Vagina (tissue), 2 donors: ENCODE measurements around the gene TOGARAM2. TPM values are rescaled to one million over a fixed set of nuclear protein-coding genes. Genes with fewer than 3 reads are reported as not detected.

Experiments used
- DNase-seq, 2 donors: peaks; one replicate each; pipeline ENCODE4 v3.0.0-alpha.2; 2017; ENCODE audit errors: extremely low spot score in 2 of 2
- H3K27ac ChIP-seq: fragments of 200-600 bp; sonication (generic); one replicate; pipeline ENCODE4 v1.5.1; 2019
- H3K27me3 ChIP-seq: fragments of 200-600 bp; sonication (generic); one replicate; pipeline ENCODE4 v1.5.1; 2019
- H3K36me3 ChIP-seq, 2 donors: fragments of 200-600 bp; sonication (generic); one replicate each; pipeline ENCODE4 v1.5.1; 2017 to 2019
- H3K4me1 ChIP-seq: fragments of 200-600 bp; sonication (generic); one replicate; pipeline ENCODE4 v1.5.1; 2019
- H3K4me3 ChIP-seq, 2 donors: fragments of 200-600 bp; sonication (generic); 1 replicate in 1 of 2; 2 replicates in 1 of 2; pipeline ENCODE4 v1.5.1; 2016 to 2019
- H3K9me3 ChIP-seq: fragments of 200-600 bp; sonication (generic); one replicate; pipeline ENCODE4 v1.5.1; 2019
- POLR2A ChIP-seq, 2 donors: fragments of 450-650 bp; IDR thresholded peaks; one replicate each; pipeline ENCODE4 v1.6.1; 2017; ENCODE audit warnings: antibody characterized with exemption in 2 of 2, mild to moderate bottlenecking in 2 of 2, moderate library complexity in 2 of 2
- POLR2AphosphoS5 ChIP-seq, 2 donors: sonication (generic); formaldehyde crosslinking; IDR thresholded peaks; one replicate each; pipeline ENCODE4 v1.9.0; 2017; ENCODE audit warnings: antibody characterized with exemption in 2 of 2, mild to moderate bottlenecking in 2 of 2, low read depth in 1 of 2; ENCODE audit not compliant: insufficient read depth in 1 of 2
- intact Hi-C: fragments of 100-400 bp; cut with DNase I; formaldehyde crosslinking; loops from one replicate; pipeline ENCODE4 v1.15.1; 2023
- total RNA-seq: library from RNA; depleted of rRNA; stranded (reverse); fragments of >200 nt; gene quantifications from one replicate; pipeline ENCODE4 v1.2.3, GENCODE V29; 2016
- TF ChIP-seq, protein P1 (sequence below), 3 experiments: fragments of 450-650 bp in 2 of 3; fragments of 200-600 bp in 1 of 3; sonication (generic) in 1 of 3; IDR thresholded peaks; one replicate each; pipeline ENCODE4 v1.5.1; 2017 to 2019; ENCODE audit warnings: antibody characterized with exemption in 3 of 3, mild to moderate bottlenecking in 2 of 3, moderate library complexity in 2 of 3

Gene TOGARAM2
- total RNA-seq, 1 donor from 2014 or later: under 0.01 TPM

DNA sequence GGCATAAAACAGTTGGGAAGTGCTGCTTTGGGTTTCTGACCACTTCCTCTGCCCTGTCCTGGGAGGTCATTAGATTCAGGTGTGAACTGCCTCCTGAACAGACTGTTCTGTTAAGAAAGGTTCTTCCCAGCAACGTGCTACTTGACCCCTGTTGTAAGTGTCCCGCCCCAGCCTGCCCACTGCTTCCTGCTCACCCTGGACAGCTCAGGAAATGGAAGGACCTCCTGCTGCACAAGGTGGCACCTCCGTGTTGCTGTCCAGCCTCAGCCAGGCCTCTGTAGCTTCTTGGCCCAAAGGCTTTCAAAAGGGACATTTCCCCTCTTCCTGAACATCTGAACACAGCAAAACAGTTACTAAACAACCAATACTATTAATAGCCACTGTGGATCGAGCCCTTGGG is 5.3 kb downstream of the TOGARAM2 start:
- H3K4me1 ChIP-seq: peaks cover 7% of the 10 kb centered on the region
- no peak overlapping the region for H3K4me3 ChIP-seq
- intact Hi-C loops: no loop called here
- H3K27ac ChIP-seq: no peak overlapping the region
- no peaks in the 10 kb centered on the region for H3K27me3 ChIP-seq
- TF ChIP-seq, protein P1, sequence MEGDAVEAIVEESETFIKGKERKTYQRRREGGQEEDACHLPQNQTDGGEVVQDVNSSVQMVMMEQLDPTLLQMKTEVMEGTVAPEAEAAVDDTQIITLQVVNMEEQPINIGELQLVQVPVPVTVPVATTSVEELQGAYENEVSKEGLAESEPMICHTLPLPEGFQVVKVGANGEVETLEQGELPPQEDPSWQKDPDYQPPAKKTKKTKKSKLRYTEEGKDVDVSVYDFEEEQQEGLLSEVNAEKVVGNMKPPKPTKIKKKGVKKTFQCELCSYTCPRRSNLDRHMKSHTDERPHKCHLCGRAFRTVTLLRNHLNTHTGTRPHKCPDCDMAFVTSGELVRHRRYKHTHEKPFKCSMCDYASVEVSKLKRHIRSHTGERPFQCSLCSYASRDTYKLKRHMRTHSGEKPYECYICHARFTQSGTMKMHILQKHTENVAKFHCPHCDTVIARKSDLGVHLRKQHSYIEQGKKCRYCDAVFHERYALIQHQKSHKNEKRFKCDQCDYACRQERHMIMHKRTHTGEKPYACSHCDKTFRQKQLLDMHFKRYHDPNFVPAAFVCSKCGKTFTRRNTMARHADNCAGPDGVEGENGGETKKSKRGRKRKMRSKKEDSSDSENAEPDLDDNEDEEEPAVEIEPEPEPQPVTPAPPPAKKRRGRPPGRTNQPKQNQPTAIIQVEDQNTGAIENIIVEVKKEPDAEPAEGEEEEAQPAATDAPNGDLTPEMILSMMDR (IDR thresholded peaks at IDR 0.05): no peak
- no peak for TF ChIP-seq POLR2A (IDR thresholded peaks at IDR 0.05)
- TF ChIP-seq POLR2AphosphoS5 (IDR thresholded peaks at IDR 0.05; ENCODE audit: insufficient read depth in 1 of 2, low read depth in 1 of 2): no peak
- DNase-seq: no peak
- H3K36me3 ChIP-seq: no peaks in the 10 kb centered on the region
- no peaks in the 10 kb centered on the region for H3K9me3 ChIP-seq

DNA sequence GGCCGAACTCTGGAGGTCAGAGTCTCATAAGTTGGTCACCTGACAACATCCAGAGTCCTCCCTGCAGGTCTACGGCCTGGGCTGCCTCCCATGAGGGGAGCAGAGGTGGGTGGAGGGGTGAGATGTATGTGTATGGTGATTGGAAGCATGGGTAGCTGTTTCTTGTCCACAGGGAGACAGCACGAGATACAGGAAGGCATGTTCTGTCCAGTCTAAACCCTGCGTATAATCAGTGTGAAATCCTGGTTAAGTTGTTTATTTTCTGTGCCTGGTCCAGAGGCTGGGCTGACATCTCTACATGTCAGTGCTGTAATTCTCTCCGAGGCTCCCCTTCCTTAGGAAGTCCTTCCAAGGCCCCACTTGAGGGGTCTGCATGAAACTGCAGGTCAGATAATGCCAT is 8.9 kb downstream of the TOGARAM2 start:
- no peaks in the 10 kb centered on the region for H3K27me3 ChIP-seq
- H3K4me3 ChIP-seq: no peak overlapping the region
- intact Hi-C loops: no loop called here
- H3K36me3 ChIP-seq: no peaks in the 10 kb centered on the region
- no peak for DNase-seq
- no peaks in the 10 kb centered on the region for H3K9me3 ChIP-seq
- TF ChIP-seq POLR2AphosphoS5 (IDR thresholded peaks at IDR 0.05; ENCODE audit: insufficient read depth in 1 of 2, low read depth in 1 of 2) (no peak), POLR2A (IDR thresholded peaks at IDR 0.05) (no peak)
- TF ChIP-seq, protein P1 (IDR thresholded peaks at IDR 0.05): no peak
- H3K27ac ChIP-seq: no peak overlapping the region
- peaks cover 18% of the 10 kb centered on the region for H3K4me1 ChIP-seq

DNA sequence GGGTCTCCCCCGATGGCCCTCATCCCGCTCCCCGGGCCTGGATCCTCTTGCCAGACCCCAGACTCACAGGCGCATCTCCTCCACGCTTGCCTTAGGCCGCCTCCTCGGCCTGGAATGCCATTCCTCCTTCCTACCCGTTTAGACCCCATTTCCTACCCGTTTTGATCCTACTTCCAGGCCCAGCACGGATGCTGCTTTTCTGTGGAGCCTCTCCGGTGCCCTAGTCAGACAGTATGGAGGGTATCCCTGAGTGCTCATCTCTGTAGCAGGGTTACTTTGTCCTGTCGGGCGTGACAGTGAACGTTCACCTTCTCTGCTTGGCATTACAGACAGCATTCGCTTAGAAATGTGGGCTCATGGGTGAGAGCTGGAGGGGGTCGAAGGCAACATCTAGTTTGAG is 9.3 kb downstream of the TOGARAM2 start:
- Histone ChIP-seq H3K4me1 (peaks cover 18% of the 10 kb centered on the region), H3K27me3 (no peaks in the 10 kb centered on the region), H3K36me3 (no peaks in the 10 kb centered on the region)

DNA sequence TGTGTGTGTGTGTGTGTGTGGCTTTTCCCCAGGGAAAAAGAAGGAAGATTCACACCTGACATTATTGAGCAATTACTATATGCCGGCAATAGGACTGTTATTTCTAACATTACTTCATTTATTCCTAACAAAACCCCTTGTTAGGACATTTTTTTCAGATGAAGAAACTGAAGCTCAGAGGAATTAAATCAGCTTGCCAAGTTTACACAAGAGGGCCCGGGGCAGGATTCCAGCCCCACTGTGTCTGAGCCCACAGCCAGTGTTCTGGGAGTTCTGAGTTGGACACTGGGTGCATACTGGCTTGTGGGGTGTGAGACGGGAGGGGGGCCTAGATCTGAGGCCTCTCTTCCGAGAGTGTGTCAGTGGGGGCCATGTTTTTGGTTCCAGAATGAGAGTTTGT is 9.9 kb downstream of the TOGARAM2 start:
- Histone ChIP-seq H3K27me3 (no peaks in the 10 kb centered on the region), H3K27ac (no peak overlapping the region), H3K9me3 (no peaks in the 10 kb centered on the region), H3K4me1 (peaks cover 18% of the 10 kb centered on the region), H3K36me3 (no peaks in the 10 kb centered on the region), H3K4me3 (no peak overlapping the region)
- intact Hi-C loops: no loop called here
- no peak for DNase-seq
- TF ChIP-seq POLR2AphosphoS5 (IDR thresholded peaks at IDR 0.05; ENCODE audit: insufficient read depth in 1 of 2, low read depth in 1 of 2): no peak
- TF ChIP-seq, protein P1 (IDR thresholded peaks at IDR 0.05): no peak
- TF ChIP-seq POLR2A (IDR thresholded peaks at IDR 0.05): no peak

More for the DNA sequence above, 9.3 kb downstream of the TOGARAM2 start:
- intact Hi-C loops: no loop called here
- H3K9me3 ChIP-seq: no peaks in the 10 kb centered on the region
- TF ChIP-seq POLR2AphosphoS5 (IDR thresholded peaks at IDR 0.05; ENCODE audit: insufficient read depth in 1 of 2, low read depth in 1 of 2) (no peak), POLR2A (IDR thresholded peaks at IDR 0.05) (no peak)
- TF ChIP-seq, protein P1 (IDR thresholded peaks at IDR 0.05): no peak
- H3K4me3 ChIP-seq: no peak overlapping the region
- no peak overlapping the region for H3K27ac ChIP-seq
- DNase-seq: no peak

DNA sequence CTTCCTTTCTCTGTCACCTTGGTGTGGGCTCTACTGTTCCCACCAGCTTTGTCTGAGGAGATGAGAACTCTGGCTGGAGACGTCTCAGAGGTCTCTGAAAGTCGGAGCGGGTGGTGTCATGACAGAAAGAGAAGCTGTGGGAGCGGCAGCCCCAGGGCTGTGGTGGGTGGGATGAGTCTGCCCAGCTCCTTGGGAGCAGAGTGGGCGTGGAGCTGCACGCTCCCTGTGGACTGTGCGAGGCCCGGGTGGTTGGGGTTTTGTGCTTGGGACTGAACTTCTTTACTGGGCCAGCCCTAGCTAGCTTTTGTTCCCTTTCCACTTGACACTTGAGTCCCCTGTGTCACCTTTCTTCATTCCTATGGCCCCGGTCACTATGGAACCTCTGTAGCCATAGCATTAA is 10.4 kb downstream of the TOGARAM2 start:
- no peaks in the 10 kb centered on the region for H3K36me3 ChIP-seq
- H3K27ac ChIP-seq: no peak overlapping the region
- H3K4me3 ChIP-seq: no peak overlapping the region
- TF ChIP-seq, protein P1 (IDR thresholded peaks at IDR 0.05): no peak
- no peak for TF ChIP-seq POLR2A (IDR thresholded peaks at IDR 0.05)
- TF ChIP-seq POLR2AphosphoS5 (IDR thresholded peaks at IDR 0.05; ENCODE audit: insufficient read depth in 1 of 2, low read depth in 1 of 2): no peak
- intact Hi-C loops: no loop called here
- DNase-seq: no peak
- H3K9me3 ChIP-seq: no peaks in the 10 kb centered on the region
- peaks cover 18% of the 10 kb centered on the region for H3K4me1 ChIP-seq
- H3K27me3 ChIP-seq: no peaks in the 10 kb centered on the region
